HEK293T (cell line): Measurements from ENCODE around the gene FAM20C.

ENCODE experiments used
- ARNT ChIP-seq: fragments of 450-650 bp; IDR thresholded peaks from 2 replicates; pipeline ENCODE4 v1.6.1; 2017; ENCODE audit warnings: mild to moderate bottlenecking
- BHLHE40 ChIP-seq: fragments of 450-650 bp; IDR thresholded peaks from 2 replicates; pipeline ENCODE4 v1.6.1; 2016; ENCODE audit warnings: mild to moderate bottlenecking, moderate library complexity, borderline replicate concordance
- CTBP1 ChIP-seq: fragments of 450-650 bp; IDR thresholded peaks from 2 replicates; pipeline ENCODE4 v1.6.1; 2016; ENCODE audit warnings: borderline replicate concordance
- ELF4 ChIP-seq: fragments of 450-650 bp; IDR thresholded peaks from 2 replicates; pipeline ENCODE4 v1.6.1; 2017; ENCODE audit warnings: antibody characterized with exemption
- FOXK2 ChIP-seq: fragments of 450-650 bp; IDR thresholded peaks from 2 replicates; pipeline ENCODE4 v1.6.1; 2016; ENCODE audit warnings: mild to moderate bottlenecking
- FOXM1 ChIP-seq: fragments of 450-650 bp; IDR thresholded peaks from 2 replicates; pipeline ENCODE4 v1.6.1; 2017; ENCODE audit warnings: mild to moderate bottlenecking, borderline replicate concordance
- HDGF ChIP-seq: fragments of 450-650 bp; IDR thresholded peaks from 2 replicates; pipeline ENCODE4 v1.6.1; 2017; ENCODE audit warnings: antibody characterized with exemption, borderline replicate concordance
- NFRKB ChIP-seq: fragments of 450-650 bp; IDR thresholded peaks from 2 replicates; pipeline ENCODE4 v1.6.1; 2016; ENCODE audit warnings: mild to moderate bottlenecking, moderate library complexity
- SP1 ChIP-seq: fragments of 450-650 bp; IDR thresholded peaks from 2 replicates; pipeline ENCODE4 v1.6.1; 2017
- TARDBP ChIP-seq: fragments of 450-650 bp; IDR thresholded peaks from 2 replicates; pipeline ENCODE4 v1.6.1; 2016

- TF ChIP-seq FOXM1 (no peak), SP1 (no peak), TARDBP (no peak), ARNT (no peak), BHLHE40 (no peak), ELF4 (no peak), CTBP1 (no peak), HDGF (no peak), NFRKB (no peak), FOXK2 (no peak)
These were observed 42.6 kb downstream of the FAM20C start for GRCh38 chr7:234708-235553.
